ENCODE data around the gene KDM4B.

The KDM4B gene

GRCh38 chr19:5131031-5131505 is 162.2 kb downstream of the KDM4B start:
- H3K27ac ChIP-seq (ENCODE audit: poor library complexity, severe bottlenecking): no peak overlapping the region
- no peak overlapping the region for H3K4me3 ChIP-seq (ENCODE audit: severe bottlenecking)
- H3K27me3 ChIP-seq (ENCODE audit: insufficient read depth, poor library complexity, severe bottlenecking): no peaks in the 10 kb centered on the region
- H3K9me3 ChIP-seq (ENCODE audit: severe bottlenecking): no peaks in the 10 kb centered on the region
- H3K36me3 ChIP-seq (ENCODE audit: low read depth): no peaks in the 10 kb centered on the region
- no peak for TF ChIP-seq CTCF (IDR thresholded peaks at IDR 0.05; ENCODE audit: poor library complexity, severe bottlenecking)
- no peak for DNase-seq (ENCODE audit: low spot score)
- no peaks in the 10 kb centered on the region for H3K4me1 ChIP-seq (ENCODE audit: insufficient read depth, poor library complexity, severe bottlenecking)
- ATAC-seq (ENCODE audit: low read depth): no peak

- no peak for TF ChIP-seq CTCF (IDR thresholded peaks at IDR 0.05; ENCODE audit: poor library complexity, severe bottlenecking)
- DNase-seq (ENCODE audit: low spot score): no peak
- Histone ChIP-seq H3K4me1 (ENCODE audit: insufficient read depth, poor library complexity, severe bottlenecking) (no peaks in the 10 kb centered on the region), H3K27me3 (ENCODE audit: insufficient read depth, poor library complexity, severe bottlenecking) (no peaks in the 10 kb centered on the region), H3K4me3 (ENCODE audit: severe bottlenecking) (no peak overlapping the region), H3K9me3 (ENCODE audit: severe bottlenecking) (no peaks in the 10 kb centered on the region), H3K36me3 (ENCODE audit: low read depth) (no peaks in the 10 kb centered on the region), H3K27ac (ENCODE audit: poor library complexity, severe bottlenecking) (no peak overlapping the region)
- ATAC-seq (ENCODE audit: low read depth): no peak
Measured at GRCh38 chr19:5131506-5132205, 162.7 kb downstream of the KDM4B start.

GRCh38 chr19:5132206-5132560 is 163.3 kb downstream of the KDM4B start:
- Histone ChIP-seq H3K9me3 (ENCODE audit: severe bottlenecking) (no peaks in the 10 kb centered on the region), H3K36me3 (ENCODE audit: low read depth) (no peaks in the 10 kb centered on the region), H3K4me3 (ENCODE audit: severe bottlenecking) (no peak overlapping the region), H3K27ac (ENCODE audit: poor library complexity, severe bottlenecking) (no peak overlapping the region), H3K4me1 (ENCODE audit: insufficient read depth, poor library complexity, severe bottlenecking) (no peaks in the 10 kb centered on the region), H3K27me3 (ENCODE audit: insufficient read depth, poor library complexity, severe bottlenecking) (no peaks in the 10 kb centered on the region)
- ATAC-seq (ENCODE audit: low read depth) (no peak), DNase-seq (ENCODE audit: low spot score) (no peak)
- TF ChIP-seq CTCF (IDR thresholded peaks at IDR 0.05; ENCODE audit: poor library complexity, severe bottlenecking): no peak

- no peak overlapping the region for H3K27ac ChIP-seq (ENCODE audit: poor library complexity, severe bottlenecking)
- no peak overlapping the region for H3K4me3 ChIP-seq (ENCODE audit: severe bottlenecking)
- no peaks in the 10 kb centered on the region for H3K4me1 ChIP-seq (ENCODE audit: insufficient read depth, poor library complexity, severe bottlenecking)
- peaks cover under 1% of the 10 kb centered on the region; the same call in 1 of the 2 replicates for H3K36me3 ChIP-seq (ENCODE audit: low read depth)
- no peaks in the 10 kb centered on the region for H3K27me3 ChIP-seq (ENCODE audit: insufficient read depth, poor library complexity, severe bottlenecking)
- ATAC-seq (ENCODE audit: low read depth) (no peak), DNase-seq (ENCODE audit: low spot score) (no peak)
- H3K9me3 ChIP-seq (ENCODE audit: severe bottlenecking): no peaks in the 10 kb centered on the region
- TF ChIP-seq CTCF (IDR thresholded peaks at IDR 0.05; ENCODE audit: poor library complexity, severe bottlenecking): no peak
Measured at GRCh38 chr19:5132698-5133651, 164.1 kb downstream of the KDM4B start.
